ENCODE measurements around the gene UXS1.

GRCh38 chr2:106096299-106097037 lies 97.6 kb downstream of the UXS1 start:
- TF ChIP-seq POLR2A (IDR thresholded peaks at IDR 0.05; ENCODE audit: low read length) (no peak), GATA1 (IDR thresholded peaks at IDR 0.05; ENCODE audit: low read depth, low read length) (no peak)
